A673 (cell line): Measurements from ENCODE around the gene TMED7. TPM values are rescaled to one million over a fixed set of nuclear protein-coding genes. Genes with fewer than 3 reads are reported as not detected.

ENCODE experiments used
- BruUV-seq: library from RNA; stranded (reverse); fragments of 400-500 nt; replicated peaks from 2 replicates; lab custom pipeline; 2021; lab: Mats Ljungman, UMichigan
- CTCF ChIA-PET: fragments of 300-600 bp; sonication (Branson Sonifier 250); formaldehyde crosslinking; loops from one replicate; lab custom pipeline; 2022; ENCODE audit warnings: antibody characterized with exemption; lab: Charles Lee
- POLR2A ChIA-PET: fragments of 300-600 bp; sonication (Branson Sonifier 250); formaldehyde crosslinking; loops from one replicate; lab custom pipeline; 2022; ENCODE audit warnings: antibody characterized with exemption; ENCODE audit not compliant: low non-redundant PET; lab: Charles Lee
- DNase-seq: peaks from one replicate; pipeline ENCODE4 v3.0.0-alpha.2; 2015; ENCODE audit warnings: low spot score
- H3K27ac ChIP-seq: fragments of 200-600 bp; sonication (generic); 2 replicates; pipeline ENCODE4 v1.5.1; 2016; ENCODE audit warnings: mixed run types, low read depth, mild to moderate bottlenecking, mixed read lengths, antibody characterized with exemption, low read length; ENCODE audit not compliant: poor library complexity, severe bottlenecking
- H3K27me3 ChIP-seq: fragments of 200-600 bp; sonication (generic); replicated peaks from 2 replicates; pipeline ENCODE4 v1.6.1; 2017; ENCODE audit warnings: mixed run types, low read depth, mild to moderate bottlenecking, mixed read lengths, antibody characterized with exemption, low read length; ENCODE audit not compliant: insufficient read depth, poor library complexity
- H3K36me3 ChIP-seq: fragments of 200-600 bp; sonication (generic); 2 replicates; pipeline ENCODE4 v1.6.1; 2016; ENCODE audit warnings: mixed run types, mild to moderate bottlenecking, mixed read lengths, antibody characterized with exemption, low read length; ENCODE audit not compliant: insufficient read depth, poor library complexity, severe bottlenecking
- H3K4me1 ChIP-seq: fragments of 200-600 bp; sonication (generic); 2 replicates; pipeline ENCODE4 v1.6.1; 2017; ENCODE audit warnings: mixed run types, mild to moderate bottlenecking, mixed read lengths, antibody characterized with exemption, low read length; ENCODE audit not compliant: insufficient read depth, poor library complexity, severe bottlenecking
- H3K4me3 ChIP-seq: fragments of 200-600 bp; sonication (generic); 2 replicates; pipeline ENCODE4 v1.5.1; 2016; ENCODE audit warnings: low read depth, mixed run types, mild to moderate bottlenecking, mixed read lengths, low read length; ENCODE audit not compliant: poor library complexity, severe bottlenecking
- H3K9me3 ChIP-seq: fragments of 200-600 bp; sonication (generic); 2 replicates; pipeline ENCODE4 v1.6.1; 2016; ENCODE audit warnings: mixed run types, low read depth, mild to moderate bottlenecking, mixed read lengths, antibody characterized with exemption, low read length; ENCODE audit not compliant: poor library complexity, severe bottlenecking
- EZH2 ChIP-seq: fragments of 200-600 bp; sonication (generic); IDR thresholded peaks from 2 replicates; pipeline ENCODE4 v1.6.1; 2017; ENCODE audit warnings: borderline replicate concordance, low read depth, mild to moderate bottlenecking, mixed read lengths, antibody characterized with exemption, low read length; ENCODE audit not compliant: poor library complexity, severe bottlenecking
- intact Hi-C: fragments of 100-400 bp; cut with micrococcal nuclease; formaldehyde crosslinking; loops from one replicate; pipeline ENCODE4 v1.10.0; 2022; ENCODE audit not compliant: unreplicated experiment
- total RNA-seq: library from RNA; stranded (reverse); gene quantifications from 2 replicates; pipeline ENCODE4 v1.2.3, GENCODE V29; 2021
- TF ChIP-seq, protein P1 (sequence below): fragments of 300-800, 200-600 bp; sonication (generic); conservative IDR thresholded peaks from 2 replicates; pipeline ENCODE4 v1.5.1; 2017; ENCODE audit warnings: low read depth, mild to moderate bottlenecking, antibody characterized with exemption, low read length, moderate library complexity, mixed read lengths

The TMED7 gene
- total RNA-seq, 1 experiment from 2014 or later = 62.8 TPM

DNA sequence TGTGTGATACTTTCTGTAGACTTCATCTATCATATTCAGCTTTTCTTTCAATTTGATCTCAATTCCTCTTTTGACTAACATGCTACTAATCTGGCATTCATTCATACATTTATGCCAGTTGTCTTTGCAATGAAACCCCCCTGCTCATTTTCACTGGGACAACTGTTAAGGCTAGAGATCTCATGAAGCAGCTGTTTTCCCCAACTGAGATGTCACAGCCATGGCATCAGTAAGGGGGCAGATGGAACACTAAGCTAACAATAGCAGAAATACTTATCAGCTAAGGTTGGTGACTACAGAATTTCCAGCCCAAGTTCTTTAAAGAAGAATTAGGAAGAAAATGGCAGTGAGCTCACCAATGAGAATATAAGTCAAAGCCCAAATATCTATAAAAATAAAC is 9.4 kb downstream of the TMED7 start:
- DNase-seq = no peak
- no TSS peak for BruUV-seq
- Histone ChIP-seq H3K9me3 (no peaks in the 10 kb centered on the region), H3K27ac (no peak overlapping the region), H3K4me1 (no peaks in the 10 kb centered on the region), H3K36me3 (peaks cover 65% of the 10 kb centered on the region), H3K4me3 (no peak overlapping the region), H3K27me3 (no peaks in the 10 kb centered on the region)
- TF ChIP-seq, protein P1, sequence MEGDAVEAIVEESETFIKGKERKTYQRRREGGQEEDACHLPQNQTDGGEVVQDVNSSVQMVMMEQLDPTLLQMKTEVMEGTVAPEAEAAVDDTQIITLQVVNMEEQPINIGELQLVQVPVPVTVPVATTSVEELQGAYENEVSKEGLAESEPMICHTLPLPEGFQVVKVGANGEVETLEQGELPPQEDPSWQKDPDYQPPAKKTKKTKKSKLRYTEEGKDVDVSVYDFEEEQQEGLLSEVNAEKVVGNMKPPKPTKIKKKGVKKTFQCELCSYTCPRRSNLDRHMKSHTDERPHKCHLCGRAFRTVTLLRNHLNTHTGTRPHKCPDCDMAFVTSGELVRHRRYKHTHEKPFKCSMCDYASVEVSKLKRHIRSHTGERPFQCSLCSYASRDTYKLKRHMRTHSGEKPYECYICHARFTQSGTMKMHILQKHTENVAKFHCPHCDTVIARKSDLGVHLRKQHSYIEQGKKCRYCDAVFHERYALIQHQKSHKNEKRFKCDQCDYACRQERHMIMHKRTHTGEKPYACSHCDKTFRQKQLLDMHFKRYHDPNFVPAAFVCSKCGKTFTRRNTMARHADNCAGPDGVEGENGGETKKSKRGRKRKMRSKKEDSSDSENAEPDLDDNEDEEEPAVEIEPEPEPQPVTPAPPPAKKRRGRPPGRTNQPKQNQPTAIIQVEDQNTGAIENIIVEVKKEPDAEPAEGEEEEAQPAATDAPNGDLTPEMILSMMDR = no peak
- TF ChIP-seq EZH2 = no peak
- CTCF ChIA-PET = no interaction called here
- intact Hi-C loops = no loop called here
- POLR2A ChIA-PET = no interaction called here

- no peak overlapping the region for H3K4me3 ChIP-seq
- ChIA-PET CTCF (no interaction called here), POLR2A (no interaction called here)
- intact Hi-C loops = no loop called here
- H3K9me3 ChIP-seq = no peaks in the 10 kb centered on the region
- TF ChIP-seq EZH2 = no peak
- TF ChIP-seq, protein P1 = no peak
- H3K27ac ChIP-seq = no peak overlapping the region
- DNase-seq = no peak
- no TSS peak for BruUV-seq
- H3K36me3 ChIP-seq = peaks cover 33% of the 10 kb centered on the region
- H3K4me1 ChIP-seq = no peaks in the 10 kb centered on the region
- H3K27me3 ChIP-seq = no peaks in the 10 kb centered on the region
Measured at GRCh38 chr5:115611873-115612272, 14.0 kb downstream of the TMED7 start.

DNA sequence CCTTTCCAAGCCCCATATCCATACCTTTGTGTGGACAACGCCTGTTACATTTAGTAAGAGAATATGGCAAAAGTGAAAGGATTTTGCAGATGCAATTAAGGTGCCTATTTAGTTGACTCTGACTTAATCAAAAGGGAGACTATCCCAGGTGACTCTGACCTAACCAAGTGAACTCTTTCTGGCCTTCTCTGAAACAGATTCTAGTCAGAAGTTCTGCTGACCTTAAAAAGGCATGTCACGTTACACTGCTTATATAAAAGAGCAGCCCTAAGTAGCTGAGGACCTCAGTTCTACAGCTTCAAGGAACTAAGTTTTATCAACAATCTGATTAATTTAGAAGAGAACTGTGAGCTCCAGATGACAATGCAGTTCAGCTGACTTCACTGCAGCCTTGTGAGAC is 17.9 kb downstream of the TMED7 start:
- no peak for DNase-seq
- Histone ChIP-seq H3K27me3 (no peaks in the 10 kb centered on the region), H3K9me3 (no peaks in the 10 kb centered on the region), H3K27ac (no peak overlapping the region), H3K4me1 (no peaks in the 10 kb centered on the region), H3K4me3 (no peak overlapping the region), H3K36me3 (no peaks in the 10 kb centered on the region)
- TF ChIP-seq EZH2 = no peak
- TF ChIP-seq, protein P1 = no peak
- ChIA-PET POLR2A (no interaction called here), CTCF (no interaction called here)
- no TSS peak for BruUV-seq
- intact Hi-C loops = no loop called here
